Muscle layer of duodenum (tissue), 2 donors: ENCODE data around the gene GNB3.
"Not testable (repeated sequence)": the region's sequence is repeated elsewhere in the genome, so short reads cannot be mapped to it uniquely, and the experiment has no call there.

Experiments used
- H3K27ac ChIP-seq: one replicate; pipeline ENCODE4 v1.7.0; 2013; ENCODE audit warnings: mild to moderate bottlenecking, low read length
- H3K27me3 ChIP-seq: one replicate; pipeline ENCODE4 v1.7.0; 2013; ENCODE audit warnings: low read depth, mild to moderate bottlenecking, control low read depth, low read length
- H3K36me3 ChIP-seq, 2 donors: one replicate each; pipeline ENCODE4 v1.7.0; 2013; ENCODE audit warnings: low read length in 2 of 2, control low read depth in 1 of 2, mild to moderate bottlenecking in 1 of 2; ENCODE audit not compliant: insufficient read depth in 2 of 2, control insufficient read depth in 1 of 2
- H3K4me1 ChIP-seq, 2 donors: one replicate each; pipeline ENCODE4 v1.7.0; 2013; ENCODE audit warnings: low read length in 2 of 2, mild to moderate bottlenecking in 2 of 2, control low read depth in 1 of 2, moderate library complexity in 1 of 2; ENCODE audit not compliant: insufficient read depth in 2 of 2, control insufficient read depth in 1 of 2
- H3K4me3 ChIP-seq, 2 donors: one replicate each; pipeline ENCODE4 v1.7.0; 2013; ENCODE audit warnings: low read length in 2 of 2, low read depth in 1 of 2, mild to moderate bottlenecking in 1 of 2
- H3K9me3 ChIP-seq, 2 donors: one replicate each; pipeline ENCODE4 v1.7.0; 2013; ENCODE audit warnings: low read length in 2 of 2, control low read depth in 1 of 2, mild to moderate bottlenecking in 1 of 2; ENCODE audit not compliant: control insufficient read depth in 1 of 2
- donor health status: healthy.

The GNB3 gene

GRCh38 chr12:6890789-6891645, 50.3 kb downstream of the GNB3 start:
- Histone ChIP-seq H3K27ac (peak overlapping the region; percentile 89), H3K4me1 (no peaks in the 10 kb centered on the region), H3K36me3 (peaks cover 0 to 4% of the 10 kb centered on the region in 2 donors), H3K27me3 (no peaks in the 10 kb centered on the region), H3K4me3 (peak overlapping the region; percentile 65 to 85), H3K9me3 (no peaks in the 10 kb centered on the region)

- Histone ChIP-seq H3K36me3 (peaks cover 0 to 4% of the 10 kb centered on the region in 2 donors), H3K27me3 (no peaks in the 10 kb centered on the region), H3K4me1 (no peaks in the 10 kb centered on the region), H3K9me3 (no peaks in the 10 kb centered on the region), H3K4me3 (peak overlapping the region; percentile 65 to 85), H3K27ac (peak overlapping the region; percentile 89)
These were observed 50.9 kb downstream of the GNB3 start for GRCh38 chr12:6891646-6892001.

GRCh38 chr12:6892683-6893082, 52.0 kb downstream of the GNB3 start:
- H3K4me1 ChIP-seq, H3K4me3 ChIP-seq, H3K27me3 ChIP-seq, H3K9me3 ChIP-seq, H3K36me3 ChIP-seq, H3K27ac ChIP-seq: not testable (repeated sequence)

GRCh38 chr12:6894321-6894720, 53.6 kb downstream of the GNB3 start:
- no peaks in the 10 kb centered on the region for H3K9me3 ChIP-seq

More at GRCh38 chr12:6894321-6894720, 53.6 kb downstream of the GNB3 start:
- H3K4me3 ChIP-seq = no peak overlapping the region
- H3K27me3 ChIP-seq = no peaks in the 10 kb centered on the region
- H3K4me1 ChIP-seq = peaks cover 0 to under 1% of the 10 kb centered on the region in 2 donors
- H3K36me3 ChIP-seq = peaks cover 0 to 4% of the 10 kb centered on the region in 2 donors
- no peak overlapping the region for H3K27ac ChIP-seq
